ENCODE measurements around the gene SPATA6.

SPATA6 gene

GRCh38 chr1:48246727-48247126 lies 225.3 kb downstream of the SPATA6 start:
- no peak overlapping the region for H3K4me3 ChIP-seq (ENCODE audit: low read depth, low read length)
- no peak for DNase-seq (ENCODE audit: low read depth, low spot score)
- TF ChIP-seq, protein P1, sequence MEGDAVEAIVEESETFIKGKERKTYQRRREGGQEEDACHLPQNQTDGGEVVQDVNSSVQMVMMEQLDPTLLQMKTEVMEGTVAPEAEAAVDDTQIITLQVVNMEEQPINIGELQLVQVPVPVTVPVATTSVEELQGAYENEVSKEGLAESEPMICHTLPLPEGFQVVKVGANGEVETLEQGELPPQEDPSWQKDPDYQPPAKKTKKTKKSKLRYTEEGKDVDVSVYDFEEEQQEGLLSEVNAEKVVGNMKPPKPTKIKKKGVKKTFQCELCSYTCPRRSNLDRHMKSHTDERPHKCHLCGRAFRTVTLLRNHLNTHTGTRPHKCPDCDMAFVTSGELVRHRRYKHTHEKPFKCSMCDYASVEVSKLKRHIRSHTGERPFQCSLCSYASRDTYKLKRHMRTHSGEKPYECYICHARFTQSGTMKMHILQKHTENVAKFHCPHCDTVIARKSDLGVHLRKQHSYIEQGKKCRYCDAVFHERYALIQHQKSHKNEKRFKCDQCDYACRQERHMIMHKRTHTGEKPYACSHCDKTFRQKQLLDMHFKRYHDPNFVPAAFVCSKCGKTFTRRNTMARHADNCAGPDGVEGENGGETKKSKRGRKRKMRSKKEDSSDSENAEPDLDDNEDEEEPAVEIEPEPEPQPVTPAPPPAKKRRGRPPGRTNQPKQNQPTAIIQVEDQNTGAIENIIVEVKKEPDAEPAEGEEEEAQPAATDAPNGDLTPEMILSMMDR (IDR thresholded peaks at IDR 0.05; ENCODE audit: low read depth, low read length): no peak
- in situ Hi-C loops (cut with HindIII; ENCODE audit: low sequenced_read_pairs): no loop called here
